Trophoblast cell (in vitro differentiated cells and primary cell): ENCODE data around the gene KLHDC9.

Source experiments
- DNase-seq, 2 donors: peaks; one replicate each; pipeline ENCODE4 v3.0.0-alpha.2; 2016
- H2AFZ ChIP-seq: 2 replicates; pipeline ENCODE4 v1.6.1; 2013; ENCODE audit warnings: low read length, moderate library complexity, mild to moderate bottlenecking; ENCODE audit not compliant: insufficient read depth, poor library complexity
- H2AK5ac ChIP-seq: 2 replicates; pipeline ENCODE4 v1.6.1; 2013; ENCODE audit warnings: mild to moderate bottlenecking, low read length
- H2BK120ac ChIP-seq: 2 replicates; pipeline ENCODE4 v1.6.1; 2013; ENCODE audit warnings: low read length, mild to moderate bottlenecking, moderate library complexity; ENCODE audit not compliant: insufficient read depth, poor library complexity
- H2BK12ac ChIP-seq: 2 replicates; pipeline ENCODE4 v1.6.1; 2013; ENCODE audit warnings: mild to moderate bottlenecking, low read length, moderate library complexity
- H2BK5ac ChIP-seq: 2 replicates; pipeline ENCODE4 v1.6.1; 2013; ENCODE audit warnings: low read length, low read depth, moderate library complexity, mild to moderate bottlenecking; ENCODE audit not compliant: poor library complexity
- H3K14ac ChIP-seq: 2 replicates; pipeline ENCODE4 v1.6.1; 2013; ENCODE audit warnings: mild to moderate bottlenecking, low read length
- H3K18ac ChIP-seq: 2 replicates; pipeline ENCODE4 v1.6.1; 2013; ENCODE audit warnings: mild to moderate bottlenecking, low read length
- H3K23ac ChIP-seq: 2 replicates; pipeline ENCODE4 v1.6.1; 2013; ENCODE audit warnings: low read length
- H3K27ac ChIP-seq: 2 replicates; pipeline ENCODE4 v1.5.1; 2013; ENCODE audit warnings: low read depth, mild to moderate bottlenecking, inconsistent platforms, low read length, moderate library complexity
- H3K27me3 ChIP-seq: 2 replicates; pipeline ENCODE4 v1.6.1; 2013; ENCODE audit warnings: inconsistent platforms, mild to moderate bottlenecking, low read length, moderate library complexity; ENCODE audit not compliant: insufficient read depth
- H3K36me3 ChIP-seq, 2 experiments: 1 replicate in 1 of 2; 2 replicates in 1 of 2; pipeline ENCODE4 v1.6.1; 2013; ENCODE audit warnings: low read length in 2 of 2, mild to moderate bottlenecking in 2 of 2, moderate library complexity in 1 of 2; ENCODE audit not compliant: insufficient read depth in 2 of 2, control insufficient read depth in 1 of 2
- H3K4ac ChIP-seq: 2 replicates; pipeline ENCODE4 v1.6.1; 2013; ENCODE audit warnings: low read depth, mild to moderate bottlenecking, low read length, moderate library complexity
- H3K4me1 ChIP-seq, 2 experiments: 1 replicate in 1 of 2; 2 replicates in 1 of 2; pipeline ENCODE4 v1.6.1; 2013; ENCODE audit warnings: low read length in 2 of 2, mild to moderate bottlenecking in 2 of 2, moderate library complexity in 1 of 2; ENCODE audit not compliant: insufficient read depth in 2 of 2, control insufficient read depth in 1 of 2
- H3K4me2 ChIP-seq: 2 replicates; pipeline ENCODE4 v1.6.1; 2013; ENCODE audit warnings: inconsistent platforms, mild to moderate bottlenecking, low read length, moderate library complexity
- H3K4me3 ChIP-seq: 2 replicates; pipeline ENCODE4 v1.5.1; 2013; ENCODE audit warnings: mild to moderate bottlenecking, low read depth, low read length, inconsistent platforms
- H3K79me1 ChIP-seq: one replicate; pipeline ENCODE4 v1.6.1; 2013; ENCODE audit warnings: low read length
- H3K79me2 ChIP-seq: 2 replicates; pipeline ENCODE4 v1.6.1; 2013; ENCODE audit warnings: low read length, mild to moderate bottlenecking; ENCODE audit not compliant: control insufficient read depth, insufficient read depth, poor library complexity
- H3K9ac ChIP-seq: 2 replicates; pipeline ENCODE4 v1.6.1; 2013; ENCODE audit warnings: mild to moderate bottlenecking, low read length
- H3K9me3 ChIP-seq: 2 replicates; pipeline ENCODE4 v1.6.1; 2013; ENCODE audit warnings: low read depth, mild to moderate bottlenecking, control low read depth, inconsistent platforms, low read length; ENCODE audit not compliant: insufficient read depth
- H4K12ac ChIP-seq: 2 replicates; pipeline ENCODE4 v1.6.1; 2013; ENCODE audit warnings: low read depth, mild to moderate bottlenecking, low read length, moderate library complexity
- H4K8ac ChIP-seq: 2 replicates; pipeline ENCODE4 v1.6.1; 2013; ENCODE audit warnings: low read depth, mild to moderate bottlenecking, low read length, moderate library complexity
- H4K91ac ChIP-seq: one replicate; pipeline ENCODE4 v1.6.1; 2013; ENCODE audit warnings: low read depth, mild to moderate bottlenecking, low read length, moderate library complexity
- WGBS: extraction: QIAGEN DNeasy Blood & Tissue Kit; methylation state at CpG from one replicate; pipeline ENCODE4 v1.1.7; 2013; ENCODE audit warnings: missing lambda C conversion rate; ENCODE audit not compliant: insufficient read length, insufficient coverage; ENCODE audit errors: extremely low coverage; 5-methylcytosine and 5-hydroxymethylcytosine counted together

KLHDC9 gene

DNA sequence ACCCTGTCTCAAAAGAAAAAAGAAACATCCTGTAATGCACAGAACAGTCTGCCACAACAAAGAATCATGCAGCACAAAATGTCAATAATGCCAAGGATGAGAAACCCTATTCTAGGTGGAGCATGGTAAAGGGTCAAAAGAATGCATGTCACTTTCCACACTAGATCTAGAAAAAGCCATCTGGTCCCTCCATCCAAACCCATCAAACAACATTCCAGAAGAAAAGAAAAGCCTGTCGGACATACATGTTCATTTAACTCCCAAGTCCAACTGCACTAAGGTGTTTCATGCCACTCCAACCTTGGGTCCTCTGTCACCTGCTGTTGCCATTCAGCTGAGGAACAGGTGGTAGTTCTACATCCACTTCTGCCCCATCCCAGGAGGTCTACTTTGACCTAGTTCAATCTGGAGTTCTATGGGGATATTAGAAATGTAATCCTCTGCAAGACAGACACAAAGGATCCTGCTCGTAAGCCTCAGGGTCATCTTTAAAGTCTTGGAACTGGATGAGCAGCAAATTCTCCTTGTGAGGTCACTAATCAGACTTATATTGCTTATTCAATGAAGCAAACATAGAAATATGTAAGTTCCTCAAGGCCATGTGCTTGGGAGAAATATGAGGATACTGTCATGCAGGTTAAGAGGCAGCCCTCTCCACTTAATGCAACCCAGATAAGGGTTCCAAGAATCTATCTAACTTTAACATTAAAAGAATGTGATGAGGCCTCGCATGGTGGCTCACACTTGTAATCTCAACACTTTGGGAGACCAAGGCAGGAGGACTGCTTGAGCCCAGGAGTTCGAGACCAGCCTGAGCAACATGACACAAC is 30.6 kb downstream of the KLHDC9 start:
- peaks cover 15% of the 10 kb centered on the region for H3K79me2 ChIP-seq
- no peaks in the 10 kb centered on the region for H3K27me3 ChIP-seq
- H3K4me1 ChIP-seq: peaks cover 5 to 16% of the 10 kb centered on the region in 2 experiments
- H3K9ac ChIP-seq: no peak overlapping the region
- DNase-seq: peak; percentile 79 to 91
- no CpG with 5 or more reads among the region's 4 CpGs for WGBS
- H3K79me1 ChIP-seq: peaks cover 23% of the 10 kb centered on the region
- H2AK5ac ChIP-seq: no peak overlapping the region
- no peak overlapping the region for H4K91ac ChIP-seq
- H3K4ac ChIP-seq: no peak overlapping the region
- no peak overlapping the region for H3K23ac ChIP-seq
- H3K36me3 ChIP-seq: peaks cover 15 to 23% of the 10 kb centered on the region in 2 experiments
- no peak overlapping the region for H3K14ac ChIP-seq
- H3K4me2 ChIP-seq: no peak overlapping the region
- no peak overlapping the region for H3K18ac ChIP-seq
- H3K9me3 ChIP-seq: no peaks in the 10 kb centered on the region
- H4K8ac ChIP-seq: no peak overlapping the region
- no peak overlapping the region for H3K4me3 ChIP-seq
- no peak overlapping the region for H3K27ac ChIP-seq
- H2BK12ac ChIP-seq: no peak overlapping the region
- H2BK5ac ChIP-seq: no peak overlapping the region
- H4K12ac ChIP-seq: no peak overlapping the region
- H2BK120ac ChIP-seq: no peak overlapping the region
- no peak overlapping the region for H2AFZ ChIP-seq

DNA sequence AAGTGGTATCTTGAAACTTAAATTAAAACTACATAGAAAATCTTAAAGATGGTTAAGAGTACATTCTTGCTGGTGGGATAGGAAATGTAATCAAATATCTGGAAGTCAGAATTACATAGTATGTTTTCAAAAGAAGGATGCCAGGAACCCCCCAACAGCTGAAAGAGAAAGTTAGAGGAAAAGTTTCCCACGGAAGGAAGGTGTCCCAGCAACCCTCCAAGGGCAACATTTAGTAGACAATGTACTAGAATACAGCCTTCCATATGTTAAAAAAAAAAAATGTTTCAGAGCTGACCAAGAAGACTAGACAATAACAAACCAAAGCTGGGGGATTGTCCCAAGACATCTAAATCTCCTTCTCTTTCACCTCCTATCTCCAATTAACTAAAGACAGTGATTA is 32.1 kb downstream of the KLHDC9 start:
- no peak overlapping the region for H4K8ac ChIP-seq
- H3K18ac ChIP-seq: no peak overlapping the region
- H3K4me1 ChIP-seq: peaks cover 11 to 19% of the 10 kb centered on the region in 2 experiments
- H2AFZ ChIP-seq: no peak overlapping the region
- WGBS: no CpG with 5 or more reads among the region's 1 CpG
- H2BK12ac ChIP-seq: no peak overlapping the region
- H2AK5ac ChIP-seq: no peak overlapping the region
- no peaks in the 10 kb centered on the region for H3K9me3 ChIP-seq
- no peak overlapping the region for H3K27ac ChIP-seq
- no peak overlapping the region for H3K4me2 ChIP-seq
- no peak overlapping the region for H3K9ac ChIP-seq
- H3K36me3 ChIP-seq: peaks cover 10 to 13% of the 10 kb centered on the region in 2 experiments
- H4K91ac ChIP-seq: no peak overlapping the region
- H4K12ac ChIP-seq: no peak overlapping the region
- H3K4ac ChIP-seq: no peak overlapping the region
- no peak for DNase-seq
- no peak overlapping the region for H3K14ac ChIP-seq
- no peak overlapping the region for H3K4me3 ChIP-seq
- peaks cover 24% of the 10 kb centered on the region for H3K79me1 ChIP-seq
- H2BK120ac ChIP-seq: no peak overlapping the region
- no peak overlapping the region for H2BK5ac ChIP-seq
- peaks cover 15% of the 10 kb centered on the region for H3K79me2 ChIP-seq
- H3K27me3 ChIP-seq: no peaks in the 10 kb centered on the region
- H3K23ac ChIP-seq: no peak overlapping the region

DNA sequence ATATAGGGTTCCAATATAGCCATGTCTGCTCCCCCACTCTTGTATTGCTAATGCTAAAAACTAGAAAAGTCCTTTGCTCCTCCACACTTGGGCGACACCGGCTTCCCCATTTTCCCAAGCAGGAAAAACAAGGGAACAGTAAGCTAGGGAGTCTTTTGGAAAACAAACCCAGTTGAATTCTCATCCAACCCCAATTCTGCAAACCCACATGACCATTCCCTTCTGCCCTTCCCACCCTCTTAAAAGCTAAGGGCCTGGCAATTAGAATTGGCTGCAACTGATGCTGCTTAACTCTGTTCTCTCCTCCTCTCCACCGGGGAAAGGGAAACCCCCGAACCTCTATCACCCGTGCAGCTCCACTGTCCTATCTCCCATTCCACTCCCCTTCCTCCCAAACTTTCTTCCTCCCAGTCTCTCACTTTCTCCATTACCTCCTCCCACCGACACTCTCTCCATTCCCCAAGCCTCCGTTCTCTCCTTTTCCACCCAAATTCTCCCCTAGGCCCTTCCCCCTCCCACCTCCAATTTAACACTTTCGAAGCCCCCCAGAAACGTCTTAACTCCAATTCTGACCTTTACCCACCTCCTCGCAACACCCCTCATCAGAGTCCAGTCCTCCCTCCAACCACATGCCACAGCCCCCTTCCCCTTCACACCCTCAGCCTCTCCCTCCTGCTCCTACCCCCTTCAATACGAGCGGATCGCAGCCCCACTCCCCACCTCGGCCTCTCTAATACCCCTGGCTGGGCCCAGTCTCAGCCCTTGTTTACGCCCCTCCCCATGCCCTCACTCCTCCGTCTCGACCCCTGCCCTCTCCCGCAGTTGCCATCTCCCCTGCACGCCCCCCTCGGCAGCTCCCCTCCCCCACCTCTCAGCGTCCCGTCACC is 33.6 kb downstream of the KLHDC9 start:
- Histone ChIP-seq H4K12ac (peak overlapping the region; percentile 90), H4K91ac (peak overlapping the region; percentile 99), H3K23ac (peak overlapping the region; percentile 55), H3K4me1 (peaks cover 16 to 25% of the 10 kb centered on the region in 2 experiments), H3K4me3 (peak overlapping the region; percentile 89), H4K8ac (peak overlapping the region; percentile 96), H2BK5ac (peak overlapping the region; percentile 96), H3K9ac (peak overlapping the region; percentile 94), H2BK120ac (peak overlapping the region; percentile 99), H3K4ac (peak overlapping the region; percentile 90), H3K4me2 (peak overlapping the region; percentile 81), H3K27ac (peak overlapping the region; percentile 99), H3K9me3 (no peaks in the 10 kb centered on the region), H3K36me3 (peaks cover 7 to 8% of the 10 kb centered on the region in 2 experiments), H3K79me2 (peaks cover 15% of the 10 kb centered on the region), H2BK12ac (peak overlapping the region; percentile 88), H3K18ac (peak overlapping the region; percentile 98), H2AK5ac (peak overlapping the region; percentile 96), H3K27me3 (no peaks in the 10 kb centered on the region), H3K14ac (peak overlapping the region; percentile 99), H2AFZ (peak overlapping the region; percentile 85), H3K79me1 (peaks cover 24% of the 10 kb centered on the region)
- 100% methylated on average over 1 of the region's 22 CpGs for WGBS
- no peak for DNase-seq

DNA sequence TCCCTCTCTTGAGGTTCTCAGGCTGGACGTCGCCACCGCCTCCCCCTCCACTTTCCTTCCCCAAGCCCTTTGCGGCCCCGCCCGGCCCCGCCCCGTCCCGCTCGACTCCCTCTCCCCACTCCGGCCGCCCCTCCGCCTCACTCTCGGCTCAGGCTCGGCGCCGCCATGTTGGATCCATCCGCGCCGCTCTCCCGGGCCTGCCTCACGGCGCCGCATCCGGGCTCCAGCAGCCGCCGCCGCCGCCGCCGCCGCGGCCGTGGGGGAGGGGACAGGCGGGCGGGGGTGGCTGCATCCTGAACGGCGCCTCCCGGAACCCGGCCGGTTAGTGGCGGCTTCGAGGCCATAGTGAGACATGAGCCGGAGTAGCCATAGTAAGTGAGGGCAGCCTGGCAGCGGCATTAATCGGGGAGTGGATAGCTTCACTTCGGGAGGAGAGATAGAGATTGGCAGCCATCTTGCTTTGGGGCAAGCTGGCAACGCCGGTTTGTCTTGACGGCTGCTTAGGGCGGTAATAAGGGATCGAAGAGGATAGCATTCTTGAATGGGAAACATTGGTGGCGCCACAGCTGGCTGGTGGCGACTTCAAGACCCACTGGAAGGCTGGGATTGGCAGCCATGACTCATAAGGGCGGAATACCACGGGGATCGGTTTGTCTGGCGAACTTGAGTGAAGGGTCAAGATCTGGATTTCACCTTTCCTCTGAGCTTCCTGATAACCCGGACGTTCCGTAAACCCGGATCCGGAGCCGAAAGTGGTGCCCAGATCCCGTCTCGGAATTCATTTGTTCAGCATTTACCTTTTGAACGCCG is 34.5 kb downstream of the KLHDC9 start, which contains the start of gene DEDD:
TSS of gene DEDD (minus strand) at position 258 of the 810 bp plus-strand sequence. CDS start 8,205 bp downstream, outside the sequence.
- Histone ChIP-seq H3K23ac (peak within 1 kb of the TSS; percentile 55), H3K79me1 (peaks cover 24% of the 10 kb centered on the region), H4K8ac (peak within 1 kb of the TSS; percentile 96), H3K4me2 (peak within 1 kb of the TSS; percentile 81), H4K91ac (peak within 1 kb of the TSS; percentile 99), H2BK120ac (peak within 1 kb of the TSS; percentile 99), H3K4ac (peak within 1 kb of the TSS; percentile 93), H3K18ac (peak within 1 kb of the TSS; percentile 98), H3K9ac (peak within 1 kb of the TSS; percentile 94), H3K27ac (peak within 1 kb of the TSS; percentile 99), H2AK5ac (peak within 1 kb of the TSS; percentile 96), H3K36me3 (peaks cover 6 to 7% of the 10 kb centered on the region in 2 experiments), H3K9me3 (no peaks in the 10 kb centered on the region), H4K12ac (peak within 1 kb of the TSS; percentile 93), H3K79me2 (peaks cover 15% of the 10 kb centered on the region), H2BK5ac (peak within 1 kb of the TSS; percentile 96), H3K4me1 (peaks cover 19 to 30% of the 10 kb centered on the region in 2 experiments), H2AFZ (peak within 1 kb of the TSS; percentile 94), H2BK12ac (peak within 1 kb of the TSS; percentile 88), H3K14ac (peak within 1 kb of the TSS; percentile 99), H3K4me3 (peak within 1 kb of the TSS; percentile 89), H3K27me3 (no peaks in the 10 kb centered on the region)
- peak; percentile 95 to 96 for DNase-seq
- WGBS: no CpG with 5 or more reads among the region's 68 CpGs
